SU-DHL-6 (cell line): Measurements from ENCODE around the gene UACA.

ENCODE experiments used
- H2AFZ ChIP-seq: fragments of 200-600 bp; sonication (generic); 2 replicates; pipeline ENCODE4 v1.6.1; 2014; ENCODE audit warnings: low read depth, mild to moderate bottlenecking, moderate library complexity, mixed read lengths, antibody characterized with exemption, low read length; ENCODE audit not compliant: severe bottlenecking
- H3F3A ChIP-seq: fragments of 200-600 bp; shearing (Covaris generic); 2 replicates; pipeline ENCODE4 v1.6.0; 2016; ENCODE audit warnings: antibody characterized with exemption, mild to moderate bottlenecking; ENCODE audit not compliant: insufficient read depth
- H3K27ac ChIP-seq: fragments of 200-600 bp; sonication (generic); 2 replicates; pipeline ENCODE4 v1.5.1; 2016; ENCODE audit warnings: low read depth, mild to moderate bottlenecking, low read length, moderate library complexity, mixed read lengths
- H3K27me3 ChIP-seq: fragments of 200-600 bp; sonication (generic), shearing (Covaris generic); 2 replicates; pipeline ENCODE4 v1.6.0; 2014; ENCODE audit warnings: mild to moderate bottlenecking, low read length
- H3K36me3 ChIP-seq: fragments of 200-600 bp; sonication (generic); 2 replicates; pipeline ENCODE4 v1.6.1; 2014; ENCODE audit warnings: mild to moderate bottlenecking, low read length, mixed read lengths
- H3K4me2 ChIP-seq: fragments of 300-600, 200-600 bp; shearing (Covaris generic), sonication (generic); 2 replicates; pipeline ENCODE4 v1.6.0; 2014; ENCODE audit warnings: low read length, low read depth, mild to moderate bottlenecking; ENCODE audit not compliant: poor library complexity, severe bottlenecking
- H3K4me3 ChIP-seq: fragments of 200-600 bp; sonication (generic); 2 replicates; pipeline ENCODE4 v1.5.1; 2014; ENCODE audit warnings: antibody characterized with exemption, low read length, mild to moderate bottlenecking, mixed read lengths; ENCODE audit not compliant: insufficient read depth, poor library complexity, severe bottlenecking
- H3K79me2 ChIP-seq: fragments of 200-600 bp; sonication (generic); 2 replicates; pipeline ENCODE4 v1.6.1; 2014; ENCODE audit warnings: mild to moderate bottlenecking, low read length, moderate library complexity; ENCODE audit not compliant: insufficient read depth
- H3K9ac ChIP-seq: fragments of 200-600 bp; sonication (generic); 2 replicates; pipeline ENCODE4 v1.7.0; 2014; ENCODE audit warnings: mild to moderate bottlenecking, low read length
- H3K9me2 ChIP-seq: fragments of 200-600 bp; sonication (generic); replicated peaks from 2 replicates; pipeline ENCODE4 v1.6.1; 2014; ENCODE audit warnings: low read length; ENCODE audit not compliant: insufficient read depth
- H3K9me3 ChIP-seq: fragments of 200-600 bp; sonication (generic); 2 replicates; pipeline ENCODE4 v1.6.1; 2014; ENCODE audit warnings: low read length, mixed read lengths; ENCODE audit not compliant: insufficient read depth
- H4K20me1 ChIP-seq: fragments of 200-600 bp; sonication (generic); 2 replicates; pipeline ENCODE4 v1.6.1; 2014; ENCODE audit warnings: low read depth, mild to moderate bottlenecking, antibody characterized with exemption, low read length, moderate library complexity, mixed read lengths
- CTCF ChIP-seq: fragments of 200-600 bp; sonication (generic); IDR thresholded peaks from one replicate; pipeline ENCODE4 v1.5.1; 2017; ENCODE audit warnings: antibody characterized with exemption, mild to moderate bottlenecking, low read length, moderate library complexity; ENCODE audit not compliant: insufficient read depth, poor library complexity, severe bottlenecking
- EZH2phosphoT487 ChIP-seq: fragments of 200-600 bp; sonication (generic), shearing (Covaris generic); conservative IDR thresholded peaks from 2 replicates; pipeline ENCODE4 v1.6.1; 2018; ENCODE audit warnings: mild to moderate bottlenecking, antibody characterized with exemption, low read length, moderate library complexity, mixed read lengths

The UACA gene

GRCh38 chr15:70625438-70625837 lies 137.9 kb downstream of the UACA start:
- H3K27ac ChIP-seq, result no peak overlapping the region
- H3F3A ChIP-seq, result no peaks in the 10 kb centered on the region
- H4K20me1 ChIP-seq, result no peaks in the 10 kb centered on the region
- H3K9me3 ChIP-seq, result peaks cover 5% of the 10 kb centered on the region; the same call in 1 of the 2 replicates
- no peak overlapping the region for H3K9ac ChIP-seq
- H3K4me3 ChIP-seq, result no peak overlapping the region
- H2AFZ ChIP-seq, result no peak overlapping the region
- no peaks in the 10 kb centered on the region for H3K79me2 ChIP-seq
- no peak for TF ChIP-seq CTCF
- no peak for TF ChIP-seq EZH2phosphoT487
- no peaks in the 10 kb centered on the region for H3K27me3 ChIP-seq
- H3K4me2 ChIP-seq, result no peak overlapping the region
- H3K36me3 ChIP-seq, result peaks cover 3% of the 10 kb centered on the region; the same call in 1 of the 2 replicates
- H3K9me2 ChIP-seq, result no peaks in the 10 kb centered on the region

GRCh38 chr15:70625011-70625410 lies 138.3 kb downstream of the UACA start:
- H4K20me1 ChIP-seq, result no peaks in the 10 kb centered on the region
- no peak overlapping the region for H2AFZ ChIP-seq
- H3F3A ChIP-seq, result no peaks in the 10 kb centered on the region
- no peaks in the 10 kb centered on the region for H3K27me3 ChIP-seq
- no peak overlapping the region for H3K4me3 ChIP-seq
- H3K9ac ChIP-seq, result no peak overlapping the region
- TF ChIP-seq EZH2phosphoT487, result no peak
- no peak for TF ChIP-seq CTCF
- H3K9me3 ChIP-seq, result peaks cover 5% of the 10 kb centered on the region; the same call in 1 of the 2 replicates
- no peaks in the 10 kb centered on the region for H3K9me2 ChIP-seq
- peaks cover 3% of the 10 kb centered on the region; the same call in 1 of the 2 replicates for H3K36me3 ChIP-seq
- H3K4me2 ChIP-seq, result no peak overlapping the region
- no peak overlapping the region for H3K27ac ChIP-seq
- no peaks in the 10 kb centered on the region for H3K79me2 ChIP-seq

GRCh38 chr15:70618929-70619328 lies 144.4 kb downstream of the UACA start:
- TF ChIP-seq CTCF (no peak), EZH2phosphoT487 (no peak)
- Histone ChIP-seq H3K4me2 (no peak overlapping the region), H3K79me2 (no peaks in the 10 kb centered on the region), H3K4me3 (no peak overlapping the region), H3K27me3 (no peaks in the 10 kb centered on the region), H3F3A (no peaks in the 10 kb centered on the region), H2AFZ (no peak overlapping the region), H3K9ac (no peak overlapping the region), H3K9me2 (no peaks in the 10 kb centered on the region), H3K9me3 (peaks cover 5% of the 10 kb centered on the region; the same call in 1 of the 2 replicates), H3K36me3 (peaks cover 3% of the 10 kb centered on the region; the same call in 1 of the 2 replicates), H3K27ac (no peak overlapping the region), H4K20me1 (no peaks in the 10 kb centered on the region)

- Histone ChIP-seq H4K20me1 (no peaks in the 10 kb centered on the region), H3K9me3 (peaks cover 5% of the 10 kb centered on the region; the same call in 1 of the 2 replicates), H3F3A (no peaks in the 10 kb centered on the region), H3K4me2 (no peak overlapping the region), H3K27me3 (no peaks in the 10 kb centered on the region), H3K9me2 (no peaks in the 10 kb centered on the region), H3K79me2 (no peaks in the 10 kb centered on the region), H3K27ac (no peak overlapping the region), H3K9ac (no peak overlapping the region), H3K4me3 (no peak overlapping the region), H3K36me3 (peaks cover 2% of the 10 kb centered on the region; the same call in 1 of the 2 replicates), H2AFZ (no peak overlapping the region)
- TF ChIP-seq CTCF (no peak), EZH2phosphoT487 (no peak)
These were observed 145.5 kb downstream of the UACA start for GRCh38 chr15:70617911-70618287.
